NCI-H526 treated with DMSO at 0.1 percent for 48 hours (cell line): Measurements from ENCODE around the gene CDC42BPB.

ENCODE experiments used
- DNase-seq: peaks from one replicate; lab custom pipeline; 2025; lab: John Stamatoyannopoulos, UW

The CDC42BPB gene

GRCh38 chr14:103095210-103095778 is 37.9 kb upstream of the CDC42BPB start:
- DNase-seq: no peak

DNA sequence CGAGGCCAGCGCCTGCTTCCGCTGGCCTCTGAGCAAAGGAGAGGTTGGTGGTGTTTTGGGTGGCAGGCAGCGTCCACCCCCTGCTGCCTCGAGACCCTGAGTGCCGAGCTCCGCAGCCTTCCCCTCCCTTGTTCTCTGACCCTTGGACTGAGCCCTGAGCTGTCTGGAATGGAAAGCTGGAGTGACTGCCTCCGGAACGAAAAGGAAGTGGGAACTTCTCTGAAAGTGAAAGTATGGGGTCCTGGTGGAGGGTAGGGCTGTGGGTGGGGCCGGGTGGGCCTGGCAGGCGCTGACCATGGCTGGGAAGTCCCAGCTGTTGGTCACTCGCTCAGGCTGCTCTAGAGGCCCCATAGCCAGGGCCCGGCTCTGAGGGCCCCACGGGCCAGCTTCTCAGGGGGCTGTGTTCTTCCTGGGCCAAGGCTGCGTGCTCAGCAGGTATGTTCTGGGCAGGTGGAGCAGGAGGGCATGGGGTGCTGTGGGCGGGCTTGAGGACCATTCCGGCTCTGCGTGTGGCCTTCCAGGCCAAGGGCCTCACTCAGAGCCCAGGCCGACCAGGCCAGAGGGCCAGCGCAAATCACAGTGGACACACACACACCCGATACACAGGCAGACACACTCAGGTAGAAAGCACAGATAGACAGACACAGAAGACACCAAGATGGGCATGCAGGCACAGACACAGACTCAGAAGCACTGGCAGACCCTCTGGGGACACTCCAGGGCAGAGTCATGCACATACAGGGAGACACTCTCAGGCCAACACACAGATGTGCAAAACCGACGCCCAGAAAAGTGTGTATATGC is 37.3 kb upstream of the CDC42BPB start, which contains the start of gene EXOC3L4:
Gene EXOC3L4 (plus strand): TSS at position 320 of the 804 bp plus-strand sequence. CDS start 5,495 bp downstream, outside the sequence.
- DNase-seq: no peak

DNA sequence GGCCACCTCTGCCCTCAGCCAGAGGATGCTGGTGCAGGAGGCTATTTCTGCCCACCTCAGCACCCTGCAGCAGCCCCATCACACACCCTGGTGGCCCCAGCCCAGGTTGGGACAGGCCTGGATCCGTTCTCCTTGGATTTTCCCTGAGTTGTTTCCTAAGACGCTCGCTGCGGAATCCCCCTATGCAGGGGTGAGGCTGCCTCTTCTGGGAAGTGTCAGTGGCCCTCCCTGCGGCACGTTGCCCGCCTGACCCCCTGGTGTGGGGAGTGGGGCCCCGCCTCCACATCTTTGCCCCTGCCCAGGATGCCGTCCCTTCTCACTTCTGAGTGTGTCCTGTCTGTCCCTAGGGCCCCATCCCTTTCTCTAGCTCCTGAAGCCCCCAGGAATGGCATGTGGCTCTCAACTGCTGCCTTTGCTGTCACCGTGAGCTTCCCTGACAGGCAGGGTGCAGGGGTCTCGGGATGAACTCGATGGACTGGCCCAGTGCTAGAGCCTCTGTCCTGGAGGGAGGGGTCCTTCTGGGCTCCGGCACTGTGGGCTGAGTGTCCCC is 36.6 kb upstream of the CDC42BPB start:
- DNase-seq: no peak

DNA sequence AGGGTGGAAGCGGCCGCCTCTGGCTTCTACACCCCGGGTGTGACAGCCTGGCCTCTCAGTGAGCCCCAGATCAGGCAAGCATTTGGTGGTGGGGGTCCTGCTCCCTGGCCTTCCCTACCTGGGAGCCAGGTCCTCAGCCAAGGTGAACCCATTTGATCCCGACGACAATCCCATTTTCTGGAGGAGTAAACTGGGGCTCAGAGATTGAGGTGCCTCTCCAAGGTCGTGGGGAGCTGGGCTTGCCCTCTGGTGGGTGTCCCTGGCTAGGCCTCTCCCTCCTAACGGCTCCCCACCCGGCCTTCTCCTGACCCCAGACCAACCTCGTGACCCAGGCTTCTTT is 34.5 kb upstream of the CDC42BPB start:
- no peak for DNase-seq

GRCh38 chr14:103091041-103091882 is 33.9 kb upstream of the CDC42BPB start:
- DNase-seq: no peak

DNA sequence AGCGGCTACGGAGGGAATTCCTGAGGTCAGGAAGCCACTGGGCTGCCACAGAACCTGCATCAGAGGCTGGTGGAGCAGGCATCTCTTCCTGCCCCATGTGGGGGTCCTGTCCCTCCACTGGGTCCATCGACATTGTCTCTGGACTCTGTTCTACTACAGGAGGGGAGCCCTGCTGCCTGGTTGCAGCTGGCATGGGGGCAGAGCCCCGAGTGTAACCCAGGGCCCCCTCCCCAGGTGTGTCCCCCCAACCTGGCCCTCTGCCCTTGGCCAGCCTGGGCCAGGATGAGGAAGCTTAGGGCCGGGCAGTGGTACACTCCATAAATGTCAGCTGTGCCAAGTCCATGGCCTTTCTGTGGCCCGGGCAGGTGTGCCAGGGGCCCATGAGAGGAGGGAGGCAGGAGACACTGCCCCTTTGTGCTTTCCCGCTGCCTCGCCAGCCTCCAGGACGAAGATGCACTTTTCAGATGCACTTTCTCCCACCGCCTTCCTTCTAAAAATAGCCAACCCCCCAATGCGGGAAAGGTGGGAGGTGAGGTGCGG is 33.2 kb upstream of the CDC42BPB start:
- DNase-seq: no peak

- DNase-seq: no peak
Observed at GRCh38 chr14:103089386-103090335, 32.3 kb upstream of the CDC42BPB start.

DNA sequence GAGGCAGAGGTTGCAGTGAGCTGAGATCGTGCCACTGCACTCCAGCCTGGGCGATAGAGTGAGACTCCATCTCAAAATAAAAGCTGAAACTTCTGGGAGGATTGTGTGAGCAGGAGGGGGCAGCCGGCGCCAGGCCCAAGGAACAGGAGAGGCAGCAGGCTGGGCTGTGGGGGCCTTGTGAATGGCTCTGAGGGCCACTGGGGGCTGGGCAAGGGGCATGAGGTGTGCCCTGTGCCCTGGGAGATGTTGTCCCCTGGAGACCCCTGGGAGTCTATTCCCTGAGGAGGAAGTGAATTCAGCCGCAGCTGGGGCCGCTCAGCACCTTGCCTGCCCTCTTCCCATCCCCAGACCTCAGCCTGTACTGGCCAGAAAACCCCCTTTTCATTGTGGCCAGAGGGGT is 31.6 kb upstream of the CDC42BPB start:
- DNase-seq: no peak

DNA sequence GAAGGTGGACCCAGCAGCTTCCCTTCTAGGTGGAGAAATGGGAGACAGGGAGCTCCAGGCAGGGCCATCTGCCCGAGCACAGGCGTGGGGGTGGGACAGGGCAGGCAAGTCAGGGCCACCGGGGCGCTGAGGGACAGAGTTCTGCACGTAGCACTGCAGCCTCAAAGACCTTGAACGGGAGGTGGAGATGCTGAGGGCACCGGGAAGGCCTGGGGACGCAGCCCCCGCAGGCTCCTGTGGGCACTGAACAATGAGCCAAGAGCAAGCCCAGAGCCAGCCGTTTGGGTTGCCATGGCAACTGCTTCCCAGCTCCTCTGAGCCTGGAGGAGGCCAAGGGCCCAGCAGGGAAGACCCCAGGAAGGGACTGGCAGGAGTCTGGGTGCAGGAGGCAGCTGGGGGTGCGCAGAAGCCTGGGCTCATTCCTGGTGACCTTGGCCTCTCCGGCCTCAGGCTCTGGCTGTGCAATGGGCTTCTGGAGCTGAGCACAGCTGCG is 30.0 kb upstream of the CDC42BPB start:
- no peak for DNase-seq

DNA sequence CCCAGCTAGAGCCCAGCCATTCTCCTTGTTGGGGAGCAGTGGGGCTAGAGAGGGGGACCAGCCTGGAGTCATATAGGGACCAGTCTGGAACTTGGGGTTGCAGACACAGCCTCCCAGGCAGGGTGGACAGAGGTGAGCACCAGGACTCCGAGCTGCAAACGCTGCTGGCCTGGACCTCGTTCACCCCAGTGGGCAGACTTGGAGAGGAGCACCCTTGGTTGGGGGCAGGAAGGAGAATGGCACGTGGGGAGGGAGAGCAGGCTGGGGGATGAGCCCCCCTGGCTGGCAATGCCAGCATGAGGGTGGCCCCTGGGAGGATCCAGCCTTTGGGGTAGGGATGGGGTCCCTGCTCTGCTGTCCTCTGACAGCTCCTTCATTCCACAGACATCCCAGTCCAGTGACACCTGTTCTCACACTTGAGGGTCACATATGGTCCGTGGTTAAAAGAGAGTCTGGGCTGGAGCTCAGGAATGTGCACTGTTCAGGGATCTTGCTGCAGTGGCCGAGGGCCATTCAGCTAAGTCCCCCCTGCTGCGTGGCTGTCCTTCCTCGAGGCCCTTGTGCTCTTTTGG is 29.5 kb upstream of the CDC42BPB start:
- no peak for DNase-seq

DNA sequence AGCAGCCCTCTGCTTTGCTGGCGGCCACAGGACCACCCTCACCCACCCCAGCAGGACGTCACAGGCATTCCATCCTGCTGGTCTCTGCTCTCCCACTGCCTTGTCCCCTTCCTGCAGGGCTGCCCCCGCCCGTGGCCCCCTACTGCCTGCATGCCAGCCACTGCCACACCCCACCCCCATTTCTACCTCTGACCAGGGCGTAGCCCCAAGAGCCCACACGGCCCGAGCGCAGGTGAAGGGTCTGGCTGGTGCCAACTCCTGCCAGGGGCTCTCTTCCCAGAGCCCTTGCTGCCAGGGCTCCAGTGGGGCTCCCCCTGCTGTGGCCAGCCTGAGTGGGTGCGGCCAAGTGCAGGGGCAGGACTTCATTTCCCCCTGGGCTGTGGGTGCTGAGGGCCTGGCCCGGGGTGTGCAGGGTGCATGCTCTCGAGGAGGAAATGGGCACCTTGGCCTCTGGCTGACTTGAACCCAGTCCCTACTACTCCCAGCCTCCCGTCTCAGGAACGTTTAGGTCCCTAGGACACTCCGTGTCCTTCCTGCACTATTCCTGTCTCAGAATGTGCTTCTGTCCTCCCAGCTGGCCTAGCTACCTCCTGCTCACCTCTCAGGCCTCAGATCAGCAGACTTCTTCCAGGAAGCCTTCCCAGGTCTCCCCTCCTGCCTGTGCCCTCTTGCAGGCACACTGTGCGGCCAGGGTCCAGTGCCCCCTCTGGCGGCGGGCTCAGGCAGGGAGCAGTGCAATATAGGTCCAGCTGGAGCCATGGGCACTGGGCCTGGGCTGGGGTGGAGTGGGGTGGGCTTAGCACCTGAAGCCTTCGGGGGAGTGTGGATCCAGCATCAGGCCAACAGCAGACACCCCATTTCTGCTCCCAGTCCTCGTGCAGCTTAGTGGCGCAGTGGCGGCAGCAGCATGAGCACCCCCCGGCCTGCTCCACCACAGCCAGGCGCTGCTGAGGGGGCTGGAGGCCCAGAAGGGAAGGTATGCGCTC is 28.1 kb upstream of the CDC42BPB start:
- DNase-seq: no peak

GRCh38 chr14:103084021-103084919 is 26.9 kb upstream of the CDC42BPB start, which contains the start of gene LBHD2:
Gene LBHD2 (plus strand): TSS chr14:103084210. CDS start chr14:103086013, 1,803 bp downstream.
- no peak for DNase-seq

- DNase-seq: no peak
Observed at GRCh38 chr14:103081951-103082350, 24.6 kb upstream of the CDC42BPB start.

DNA sequence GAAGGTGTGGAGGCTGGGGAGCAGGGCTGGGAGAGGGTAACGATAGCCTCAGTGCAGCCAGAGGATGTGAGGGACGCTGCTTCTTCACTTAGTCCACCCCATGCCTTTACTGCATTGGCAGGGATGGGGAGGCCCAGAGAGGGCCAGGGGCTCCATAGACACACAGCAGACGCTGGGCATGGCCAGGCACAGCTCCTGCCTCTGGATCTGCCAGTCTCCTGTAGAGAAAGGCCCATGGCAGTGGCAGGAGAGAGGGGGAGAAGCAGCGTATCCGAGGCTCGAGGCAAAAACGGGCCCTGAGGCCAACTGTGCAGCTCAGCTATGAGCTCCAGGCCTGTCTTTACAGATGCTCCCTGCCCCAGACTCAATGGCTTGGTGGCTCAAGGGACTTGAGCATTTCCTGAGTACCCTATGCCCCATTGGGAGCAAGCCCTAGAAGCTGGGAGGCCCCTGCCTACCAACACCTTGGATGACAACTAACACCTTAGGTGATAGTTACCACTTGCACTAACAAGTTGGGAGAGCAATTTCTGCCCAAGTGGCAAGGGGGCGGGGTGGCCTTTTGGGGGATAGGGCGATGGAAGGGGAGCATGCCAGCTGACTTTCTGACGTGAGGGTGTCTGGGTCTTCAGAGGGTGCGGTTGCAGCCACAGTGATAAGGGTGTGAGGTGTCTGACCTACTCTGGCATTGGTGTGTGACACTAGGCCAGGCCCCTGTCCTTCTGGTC is 21.7 kb upstream of the CDC42BPB start:
- DNase-seq: no peak

GRCh38 chr14:103078420-103078749 is 21.0 kb upstream of the CDC42BPB start:
- DNase-seq: peak; percentile 61

DNA sequence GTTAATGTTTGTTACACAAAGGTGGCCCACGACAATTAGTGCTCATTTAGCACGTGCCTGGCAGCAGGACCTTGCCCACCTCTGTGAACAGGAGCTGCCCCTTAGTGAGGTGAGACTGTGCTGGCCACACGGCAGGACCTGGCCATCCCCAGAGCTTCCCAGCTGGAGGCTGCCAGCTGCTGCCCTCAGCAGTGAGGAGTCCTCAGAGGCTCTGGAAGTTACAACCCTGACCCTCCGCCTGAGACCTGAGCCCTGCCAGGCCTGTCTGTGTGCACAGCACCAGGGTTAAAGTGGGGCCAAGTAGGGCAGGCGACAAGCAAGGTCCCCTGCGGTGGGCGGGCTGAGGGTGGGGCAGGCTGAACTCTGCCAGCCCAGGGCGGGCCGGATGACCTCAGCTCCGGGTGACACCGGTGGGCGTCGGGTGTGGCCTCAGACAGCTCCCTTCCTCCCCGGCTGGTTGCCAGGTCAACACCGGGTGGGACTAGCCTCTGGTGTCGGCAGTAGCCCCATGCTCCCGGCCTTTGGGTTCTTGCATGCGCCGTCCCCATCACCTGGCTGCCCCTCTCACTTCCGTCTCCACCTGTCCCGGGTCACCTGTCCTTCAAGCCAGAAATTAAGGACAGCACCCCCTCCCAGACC is 17.5 kb upstream of the CDC42BPB start:
- DNase-seq: no peak
